Peyer's patch (tissue), 4 donors: ENCODE results near the gene CETP. TPM values are rescaled to one million over a fixed set of nuclear protein-coding genes. Genes with fewer than 3 reads are reported as not detected.

ENCODE experiments used
- DNase-seq, 3 donors: peaks; one replicate each; pipeline ENCODE4 v3.0.0-alpha.2; 2017 to 2019
- H3K27ac ChIP-seq, 4 donors: fragments of 200-600 bp; sonication (generic); one replicate each; pipeline ENCODE4 v1.5.1; 2016 to 2019
- H3K27me3 ChIP-seq, 2 donors: fragments of 200-600 bp; sonication (generic); one replicate each; pipeline ENCODE4 v1.5.1; 2019
- H3K36me3 ChIP-seq, 3 donors: fragments of 200-600 bp; sonication (generic); one replicate each; pipeline ENCODE4 v1.5.1; 2016 to 2019
- H3K4me1 ChIP-seq, 4 donors: fragments of 200-600 bp; sonication (generic); one replicate each; pipeline ENCODE4 v1.5.1; 2016 to 2019
- H3K4me3 ChIP-seq, 4 donors: fragments of 200-600 bp; sonication (generic); 1 replicate in 3 of 4; 2 replicates in 1 of 4; pipeline ENCODE4 v1.5.1; 2016 to 2019; ENCODE audit warnings: mild to moderate bottlenecking in 1 of 4
- H3K9me3 ChIP-seq, 4 donors: fragments of 200-600 bp; sonication (generic); one replicate each; pipeline ENCODE4 v1.5.1; 2016 to 2019; ENCODE audit warnings: mild to moderate bottlenecking in 1 of 4
- POLR2A ChIP-seq, 2 donors: fragments of 450-650 bp; IDR thresholded peaks; one replicate each; pipeline ENCODE4 v1.5.1; 2017; ENCODE audit warnings: antibody characterized with exemption in 2 of 2, mild to moderate bottlenecking in 2 of 2, moderate library complexity in 2 of 2
- total RNA-seq, 4 donors: library from RNA; depleted of rRNA; stranded (reverse); fragments of >200 nt; gene quantifications; one replicate each; pipeline ENCODE4 v1.1.0, GENCODE V29; 2016
- TF ChIP-seq, protein P1 (sequence below), 6 experiments: fragments of 450-650 bp in 4 of 6; fragments of 200-600 bp in 2 of 6; sonication (generic) in 1 of 6; IDR thresholded peaks; one replicate each; pipeline ENCODE4 v1.5.1; 2017 to 2019; ENCODE audit warnings: antibody characterized with exemption in 6 of 6, mild to moderate bottlenecking in 3 of 6, moderate library complexity in 1 of 6

Gene CETP
- total RNA-seq, 4 donors from 2014 or later = 2.5 TPM; not detected in 3

GRCh38 chr16:56918467-56919012 lies 43.2 kb upstream of the CETP start:
- peak overlapping the region in 2 of 4 donors; percentile 81 to 89 for H3K27ac ChIP-seq
- H3K4me1 ChIP-seq = peaks cover 0 to 23% (median 16%) of the 10 kb centered on the region in 4 donors
- DNase-seq = no peak
- no peaks in the 10 kb centered on the region for H3K36me3 ChIP-seq
- TF ChIP-seq, protein P1, sequence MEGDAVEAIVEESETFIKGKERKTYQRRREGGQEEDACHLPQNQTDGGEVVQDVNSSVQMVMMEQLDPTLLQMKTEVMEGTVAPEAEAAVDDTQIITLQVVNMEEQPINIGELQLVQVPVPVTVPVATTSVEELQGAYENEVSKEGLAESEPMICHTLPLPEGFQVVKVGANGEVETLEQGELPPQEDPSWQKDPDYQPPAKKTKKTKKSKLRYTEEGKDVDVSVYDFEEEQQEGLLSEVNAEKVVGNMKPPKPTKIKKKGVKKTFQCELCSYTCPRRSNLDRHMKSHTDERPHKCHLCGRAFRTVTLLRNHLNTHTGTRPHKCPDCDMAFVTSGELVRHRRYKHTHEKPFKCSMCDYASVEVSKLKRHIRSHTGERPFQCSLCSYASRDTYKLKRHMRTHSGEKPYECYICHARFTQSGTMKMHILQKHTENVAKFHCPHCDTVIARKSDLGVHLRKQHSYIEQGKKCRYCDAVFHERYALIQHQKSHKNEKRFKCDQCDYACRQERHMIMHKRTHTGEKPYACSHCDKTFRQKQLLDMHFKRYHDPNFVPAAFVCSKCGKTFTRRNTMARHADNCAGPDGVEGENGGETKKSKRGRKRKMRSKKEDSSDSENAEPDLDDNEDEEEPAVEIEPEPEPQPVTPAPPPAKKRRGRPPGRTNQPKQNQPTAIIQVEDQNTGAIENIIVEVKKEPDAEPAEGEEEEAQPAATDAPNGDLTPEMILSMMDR (IDR thresholded peaks at IDR 0.05) = no peak
- no peak for TF ChIP-seq POLR2A (IDR thresholded peaks at IDR 0.05)
- no peaks in the 10 kb centered on the region for H3K9me3 ChIP-seq
- H3K27me3 ChIP-seq = no peaks in the 10 kb centered on the region
- H3K4me3 ChIP-seq = no peak overlapping the region

DNA sequence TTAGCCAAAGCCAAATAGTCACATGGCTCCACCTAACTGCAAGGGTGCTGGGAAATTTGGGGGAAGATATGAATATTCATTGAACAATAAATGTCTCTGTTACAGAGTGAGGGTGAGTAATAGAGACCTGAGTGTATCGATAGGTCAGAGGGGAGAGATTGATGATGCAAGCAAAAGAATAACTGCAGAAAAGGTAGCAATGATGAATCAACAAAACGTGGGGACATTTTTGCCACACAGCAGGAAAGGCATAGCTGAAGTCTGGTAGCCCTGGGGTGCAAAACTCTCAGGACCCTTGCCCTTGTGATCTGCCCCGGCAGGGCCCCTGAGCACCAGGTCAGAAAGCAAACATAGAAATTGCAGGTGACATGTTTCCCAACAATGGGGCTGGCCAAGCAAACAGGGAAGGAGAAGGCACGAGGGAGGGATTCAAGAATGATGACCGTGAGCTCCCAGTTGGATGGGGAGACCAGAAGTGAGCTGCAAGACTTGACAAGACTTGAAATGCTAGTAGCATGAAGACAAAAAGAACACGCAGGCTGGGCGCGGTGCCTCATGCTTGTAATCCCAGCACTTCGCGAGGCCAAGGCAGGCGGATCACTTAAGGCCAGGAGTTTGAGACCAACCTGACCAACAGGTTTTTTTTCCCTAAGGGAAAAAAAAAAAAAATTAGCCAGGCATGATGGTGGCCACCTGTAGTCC lies 42.5 kb upstream of the CETP start:
- Histone ChIP-seq H3K4me3 (no peak overlapping the region), H3K4me1 (peaks cover 0 to 20% (median 16%) of the 10 kb centered on the region in 4 donors)

GRCh38 chr16:56921571-56921970 lies 40.2 kb upstream of the CETP start:
- H3K4me3 ChIP-seq = no peak overlapping the region
- H3K27me3 ChIP-seq = no peaks in the 10 kb centered on the region
- no peak overlapping the region for H3K27ac ChIP-seq
- H3K9me3 ChIP-seq = no peaks in the 10 kb centered on the region
- DNase-seq = no peak
- H3K36me3 ChIP-seq = no peaks in the 10 kb centered on the region
- peaks cover 0 to 16% (median 7%) of the 10 kb centered on the region in 4 donors for H3K4me1 ChIP-seq
- TF ChIP-seq, protein P1 (IDR thresholded peaks at IDR 0.05) = no peak
- TF ChIP-seq POLR2A (IDR thresholded peaks at IDR 0.05) = no peak

More for the DNA sequence above, 42.5 kb upstream of the CETP start:
- no peak for TF ChIP-seq POLR2A (IDR thresholded peaks at IDR 0.05)
- TF ChIP-seq, protein P1 (IDR thresholded peaks at IDR 0.05) = no peak
- Histone ChIP-seq H3K27ac (peak overlapping the region in 1 of 4 donors; percentile 89), H3K27me3 (no peaks in the 10 kb centered on the region), H3K36me3 (no peaks in the 10 kb centered on the region), H3K9me3 (no peaks in the 10 kb centered on the region)
- DNase-seq = no peak

DNA sequence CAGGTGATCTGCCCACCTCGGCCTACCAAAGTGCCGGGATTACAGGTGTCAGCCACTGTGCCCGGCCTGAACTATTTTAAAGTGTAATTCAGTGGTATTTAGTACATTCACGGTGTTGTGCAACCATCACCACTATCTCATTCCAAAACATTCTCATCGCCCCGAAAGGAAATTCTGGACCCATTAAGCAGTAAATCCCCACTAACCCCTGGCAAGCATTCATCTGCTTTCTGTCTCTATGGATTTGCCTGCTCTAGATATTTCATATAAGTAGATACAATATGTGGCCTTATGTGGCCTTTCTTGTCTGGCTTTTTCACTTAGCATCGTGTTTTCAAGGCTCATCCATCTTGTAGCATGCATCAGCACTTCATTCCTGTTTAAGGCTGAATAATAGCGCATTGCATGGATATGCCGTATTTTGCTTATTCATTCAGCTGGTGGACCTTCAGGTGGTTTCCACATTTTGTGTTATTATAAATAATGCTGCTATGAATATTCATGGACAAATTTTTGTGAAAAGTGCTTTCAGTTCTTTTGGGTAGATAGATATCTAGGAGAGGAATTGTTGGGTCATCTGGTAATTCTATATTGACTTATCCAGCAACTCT lies 38.2 kb upstream of the CETP start:
- TF ChIP-seq, protein P1 (IDR thresholded peaks at IDR 0.05) = no peak
- TF ChIP-seq POLR2A (IDR thresholded peaks at IDR 0.05) = no peak
- Histone ChIP-seq H3K36me3 (no peaks in the 10 kb centered on the region), H3K27ac (no peak overlapping the region), H3K27me3 (no peaks in the 10 kb centered on the region), H3K9me3 (no peaks in the 10 kb centered on the region), H3K4me1 (peaks cover 0 to 7% (median under 1%) of the 10 kb centered on the region in 4 donors), H3K4me3 (no peak overlapping the region)
- no peak for DNase-seq

DNA sequence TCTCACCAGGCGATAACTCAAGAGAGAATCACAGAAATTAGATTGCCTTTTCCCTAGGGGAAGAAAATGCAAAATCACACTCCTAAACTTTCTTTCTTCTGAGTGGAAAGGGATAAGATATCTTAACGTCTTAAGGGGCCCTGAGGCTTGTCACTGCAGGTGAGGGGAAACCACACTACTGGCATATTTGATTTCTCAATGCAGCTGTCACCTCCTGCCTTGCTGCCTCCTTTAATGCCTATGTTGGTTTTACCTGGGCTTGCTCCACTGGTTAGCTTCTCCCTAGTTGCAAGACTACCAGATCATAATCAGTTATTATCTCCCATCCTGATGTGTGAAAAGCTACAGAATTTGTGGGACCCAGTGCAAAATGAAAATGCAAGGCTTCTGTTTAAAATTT lies 34.3 kb upstream of the CETP start:
- Histone ChIP-seq H3K36me3 (no peaks in the 10 kb centered on the region), H3K4me1 (peaks cover 0 to 7% (median 0%) of the 10 kb centered on the region in 4 donors), H3K27me3 (no peaks in the 10 kb centered on the region), H3K4me3 (no peak overlapping the region), H3K27ac (no peak overlapping the region), H3K9me3 (no peaks in the 10 kb centered on the region)
- TF ChIP-seq, protein P1 (IDR thresholded peaks at IDR 0.05) = no peak
- no peak for TF ChIP-seq POLR2A (IDR thresholded peaks at IDR 0.05)
- DNase-seq = no peak
